HUDEP-2 (cell line): ENCODE results near the gene PER2.
A peak's percentile ranks its signal among the peaks of the same experiment; 100 is the strongest.
"Not testable (repeated sequence)": the region's sequence is repeated elsewhere in the genome, so short reads cannot be mapped to it uniquely, and the experiment has no call there.

Experiments used
- DNase-seq, 76 experiments: peaks; one replicate each; lab custom pipeline; 2025; ENCODE audit not compliant: unreplicated experiment in 76 of 76; lab: John Stamatoyannopoulos, UW

Gene PER2, protein sequence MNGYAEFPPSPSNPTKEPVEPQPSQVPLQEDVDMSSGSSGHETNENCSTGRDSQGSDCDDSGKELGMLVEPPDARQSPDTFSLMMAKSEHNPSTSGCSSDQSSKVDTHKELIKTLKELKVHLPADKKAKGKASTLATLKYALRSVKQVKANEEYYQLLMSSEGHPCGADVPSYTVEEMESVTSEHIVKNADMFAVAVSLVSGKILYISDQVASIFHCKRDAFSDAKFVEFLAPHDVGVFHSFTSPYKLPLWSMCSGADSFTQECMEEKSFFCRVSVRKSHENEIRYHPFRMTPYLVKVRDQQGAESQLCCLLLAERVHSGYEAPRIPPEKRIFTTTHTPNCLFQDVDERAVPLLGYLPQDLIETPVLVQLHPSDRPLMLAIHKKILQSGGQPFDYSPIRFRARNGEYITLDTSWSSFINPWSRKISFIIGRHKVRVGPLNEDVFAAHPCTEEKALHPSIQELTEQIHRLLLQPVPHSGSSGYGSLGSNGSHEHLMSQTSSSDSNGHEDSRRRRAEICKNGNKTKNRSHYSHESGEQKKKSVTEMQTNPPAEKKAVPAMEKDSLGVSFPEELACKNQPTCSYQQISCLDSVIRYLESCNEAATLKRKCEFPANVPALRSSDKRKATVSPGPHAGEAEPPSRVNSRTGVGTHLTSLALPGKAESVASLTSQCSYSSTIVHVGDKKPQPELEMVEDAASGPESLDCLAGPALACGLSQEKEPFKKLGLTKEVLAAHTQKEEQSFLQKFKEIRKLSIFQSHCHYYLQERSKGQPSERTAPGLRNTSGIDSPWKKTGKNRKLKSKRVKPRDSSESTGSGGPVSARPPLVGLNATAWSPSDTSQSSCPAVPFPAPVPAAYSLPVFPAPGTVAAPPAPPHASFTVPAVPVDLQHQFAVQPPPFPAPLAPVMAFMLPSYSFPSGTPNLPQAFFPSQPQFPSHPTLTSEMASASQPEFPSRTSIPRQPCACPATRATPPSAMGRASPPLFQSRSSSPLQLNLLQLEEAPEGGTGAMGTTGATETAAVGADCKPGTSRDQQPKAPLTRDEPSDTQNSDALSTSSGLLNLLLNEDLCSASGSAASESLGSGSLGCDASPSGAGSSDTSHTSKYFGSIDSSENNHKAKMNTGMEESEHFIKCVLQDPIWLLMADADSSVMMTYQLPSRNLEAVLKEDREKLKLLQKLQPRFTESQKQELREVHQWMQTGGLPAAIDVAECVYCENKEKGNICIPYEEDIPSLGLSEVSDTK (N-terminal part only)

DNA sequence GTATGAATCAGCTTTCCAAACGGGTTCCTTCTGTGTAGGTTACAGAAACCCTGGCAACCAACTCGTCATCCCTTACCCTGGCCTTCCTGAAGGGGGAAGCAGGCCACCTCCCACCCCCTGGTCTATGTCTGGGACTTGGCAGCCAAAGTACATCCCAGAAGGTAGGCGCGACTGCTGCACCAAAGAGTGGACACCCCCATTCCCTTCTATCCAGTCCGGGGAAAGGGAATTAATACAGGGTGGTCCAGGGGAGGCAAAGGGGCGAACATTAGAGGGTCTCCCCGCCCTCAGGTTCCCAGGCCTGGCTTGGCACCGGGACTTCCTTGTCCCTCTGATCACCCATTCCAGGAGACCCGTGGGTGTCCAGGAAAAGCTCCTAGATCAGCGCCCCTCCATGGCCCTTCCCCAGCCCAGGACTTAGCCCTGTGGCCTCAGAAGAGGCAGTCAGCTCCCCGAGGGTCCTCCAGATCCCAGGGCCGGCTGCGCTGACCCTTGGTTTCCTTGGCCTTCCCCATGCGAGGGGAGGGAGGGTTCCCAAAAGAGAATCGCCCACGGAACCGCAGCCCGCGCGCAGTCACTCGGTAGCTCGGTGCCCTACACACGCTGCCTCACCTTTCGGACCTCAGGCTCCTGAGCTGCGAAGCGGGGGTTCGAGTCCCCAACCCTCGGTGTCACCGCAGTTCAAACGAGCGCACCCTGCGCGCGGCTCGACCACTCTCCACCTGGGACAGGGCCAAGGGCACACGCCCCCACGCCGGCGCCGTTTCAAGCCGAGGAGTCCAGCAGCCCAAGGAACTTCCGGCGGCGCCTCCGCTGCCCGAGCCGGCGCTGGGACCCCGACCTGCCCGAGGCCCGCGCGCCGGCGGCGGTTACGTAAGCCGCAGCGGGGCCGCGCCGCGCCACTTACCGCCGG, at the start of gene PER2:
PER2 (minus strand) TSS at position 874 of the 913 bp plus-strand sequence. CDS start 10,674 bp downstream, outside the sequence.
- peak in 33 of 76 experiments; percentile 7 to 67 (median 32) for DNase-seq

DNA sequence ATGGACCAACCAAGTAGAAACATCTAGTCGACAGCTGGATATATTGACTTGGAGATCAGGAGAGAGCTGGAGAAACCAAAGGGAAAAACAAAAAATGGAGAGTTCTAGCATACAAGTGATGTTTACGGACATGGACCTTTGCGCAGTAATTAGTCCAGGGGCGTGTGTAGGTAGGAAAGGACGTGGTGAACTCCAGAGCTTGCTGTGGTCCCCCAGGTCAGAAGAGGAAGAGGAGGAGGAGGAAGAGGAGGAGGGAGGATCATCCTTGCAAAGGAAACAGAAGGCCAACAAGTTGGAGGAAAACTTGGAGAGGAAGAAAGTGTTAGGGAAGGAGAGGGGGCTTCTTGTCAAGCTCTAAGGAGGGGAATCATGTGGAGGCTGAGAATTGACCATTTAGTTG, 49.4 kb upstream of the PER2 start:
- no peak for DNase-seq

DNA sequence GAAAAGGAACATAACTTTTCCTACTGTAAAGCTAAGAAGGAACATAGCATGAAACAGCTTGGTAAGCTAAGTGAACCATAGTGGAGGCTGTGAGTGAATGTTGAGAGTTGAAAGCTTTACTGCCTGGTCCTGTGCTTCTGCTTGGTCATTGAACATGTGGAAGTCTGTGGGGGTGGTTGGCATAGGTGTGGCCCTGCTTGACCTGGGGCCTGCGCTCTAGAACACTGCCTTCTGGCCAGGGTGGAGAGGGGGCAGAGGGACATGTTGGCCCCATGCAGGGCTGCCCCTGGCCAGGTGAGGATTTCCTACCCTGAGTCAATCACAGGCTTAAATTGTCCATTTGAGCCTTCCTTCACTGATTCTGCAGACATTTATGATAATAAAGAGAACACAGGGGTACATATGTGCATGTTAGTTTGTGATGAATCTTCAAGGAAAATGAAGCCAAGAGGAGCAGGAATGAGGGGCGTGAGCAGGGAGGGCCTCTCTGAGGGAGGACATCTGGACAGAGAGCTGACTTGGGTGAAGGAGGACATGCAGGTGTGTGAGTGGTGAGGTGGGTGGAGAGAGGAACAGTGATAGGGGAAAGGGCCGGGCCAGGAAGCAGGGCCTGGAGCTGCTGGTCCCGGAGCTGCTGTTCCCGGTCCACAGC, 48.5 kb upstream of the PER2 start:
- DNase-seq = no peak

DNA sequence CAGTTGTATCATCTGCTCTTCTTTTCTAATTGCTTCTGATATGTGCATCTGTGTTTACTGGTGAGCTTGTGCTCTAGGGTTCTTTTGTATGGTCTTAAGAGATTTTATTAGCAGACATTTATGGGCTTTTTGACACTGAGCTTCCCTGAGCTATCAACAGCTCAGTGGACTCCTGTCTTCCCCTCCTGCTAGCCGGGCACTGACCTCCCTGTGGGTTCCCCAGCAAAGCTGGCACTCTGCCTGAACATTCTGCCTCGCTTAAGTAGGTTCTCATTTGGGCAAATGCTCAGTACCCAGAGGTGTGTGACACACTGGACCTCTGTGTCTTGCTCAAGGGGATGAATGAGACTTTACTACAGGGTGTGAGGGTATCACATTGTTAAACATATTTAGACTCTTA, 47.7 kb upstream of the PER2 start:
- peak in 4 of 76 experiments; percentile 3 to 27 (median 9) for DNase-seq

DNA sequence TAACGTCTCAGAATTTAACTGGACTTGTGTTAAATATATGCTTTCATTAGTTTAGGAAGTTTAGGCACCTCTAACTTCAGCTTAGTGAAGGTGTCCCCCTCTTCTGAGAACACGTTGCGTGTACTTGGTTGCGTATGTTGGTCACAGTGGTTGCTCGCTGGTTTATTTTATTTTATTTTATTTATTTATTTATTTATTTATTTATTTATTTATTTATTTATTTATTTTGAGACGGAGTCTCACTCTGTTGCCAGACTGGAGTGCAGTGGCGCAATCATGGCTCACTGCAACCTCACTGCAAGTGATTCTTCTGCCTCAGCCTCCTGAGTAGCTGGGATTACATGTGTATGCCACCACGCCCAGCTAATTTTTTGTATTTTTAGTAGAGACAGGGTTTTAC, 47.2 kb upstream of the PER2 start:
- DNase-seq = not testable (repeated sequence)

DNA sequence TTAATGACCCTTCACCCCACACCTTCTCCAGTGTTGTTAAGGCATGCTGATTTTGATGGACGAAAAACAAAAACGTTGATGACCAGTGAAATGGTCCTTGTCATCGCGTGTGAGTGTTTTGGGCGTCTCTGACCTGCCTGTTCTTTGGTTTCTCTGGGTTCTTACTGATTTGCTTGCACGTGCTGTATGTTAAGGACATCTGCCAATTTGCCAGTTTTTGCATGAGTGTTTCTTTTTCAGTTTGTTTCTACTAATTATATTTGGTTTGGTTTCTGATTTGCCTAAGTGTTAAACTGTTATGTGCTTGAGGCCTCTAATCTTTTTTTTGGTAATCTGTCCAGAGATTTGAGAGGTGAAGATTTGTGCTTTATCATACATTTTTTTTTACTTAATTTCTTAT, 46.5 kb upstream of the PER2 start:
- DNase-seq = no peak

DNA sequence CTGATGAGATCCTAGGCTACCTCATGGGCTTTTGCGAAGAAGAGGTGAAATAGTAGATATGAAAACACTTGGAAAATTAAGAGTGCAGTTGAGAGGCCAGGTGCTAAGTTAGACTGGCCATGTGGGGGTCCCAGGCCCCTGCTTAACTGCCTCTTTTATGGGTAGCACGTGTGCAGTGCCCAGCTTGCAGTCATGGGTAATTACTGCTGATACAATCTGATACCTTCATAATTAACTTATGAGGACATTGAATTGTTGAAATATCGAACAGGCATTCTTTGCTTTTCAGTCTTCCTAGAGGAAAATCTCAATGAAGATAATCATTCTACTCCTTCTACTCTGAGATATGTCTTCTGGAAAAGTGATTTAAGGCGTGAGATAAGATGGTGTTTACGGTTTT, 43.5 kb upstream of the PER2 start:
- DNase-seq = no peak

DNA sequence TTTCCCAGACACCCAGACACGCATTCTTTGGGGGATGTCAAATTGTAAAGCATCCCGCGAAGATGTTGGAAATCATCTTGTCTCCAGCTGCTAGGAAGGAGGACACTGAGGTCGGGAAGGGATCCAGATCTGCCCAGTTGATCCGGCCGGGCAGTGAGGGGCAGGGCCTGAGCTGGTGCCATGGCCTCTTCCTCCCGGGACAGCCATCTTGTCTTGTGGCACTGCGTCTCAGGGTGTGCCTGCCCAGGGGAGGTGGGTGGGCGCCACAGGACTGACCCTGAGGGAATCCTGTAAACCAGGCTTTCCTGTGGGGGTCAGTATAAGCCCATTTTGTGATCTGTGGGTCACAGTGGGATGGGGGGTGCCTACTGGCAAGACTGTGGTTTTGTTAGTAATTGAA, 42.0 kb upstream of the PER2 start:
- DNase-seq = no peak

DNA sequence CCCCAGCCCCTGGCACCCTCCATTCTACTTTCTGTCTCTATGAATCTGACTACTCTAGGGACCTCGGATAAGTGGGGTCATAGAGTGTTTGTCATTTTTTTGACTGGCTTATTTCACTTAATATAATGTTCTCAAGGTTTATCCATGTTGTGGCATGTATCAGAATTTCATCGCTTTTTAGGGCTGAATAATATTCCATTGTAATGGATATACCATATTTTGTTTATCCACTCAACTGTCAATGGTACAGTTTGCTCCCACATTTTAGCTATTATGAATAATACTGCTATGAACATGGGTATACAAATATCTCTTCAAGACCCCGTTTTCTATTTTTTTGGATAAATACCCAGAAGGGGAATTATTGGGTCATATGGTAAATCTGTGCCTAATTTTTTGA, 39.3 kb upstream of the PER2 start:
- no peak for DNase-seq

DNA sequence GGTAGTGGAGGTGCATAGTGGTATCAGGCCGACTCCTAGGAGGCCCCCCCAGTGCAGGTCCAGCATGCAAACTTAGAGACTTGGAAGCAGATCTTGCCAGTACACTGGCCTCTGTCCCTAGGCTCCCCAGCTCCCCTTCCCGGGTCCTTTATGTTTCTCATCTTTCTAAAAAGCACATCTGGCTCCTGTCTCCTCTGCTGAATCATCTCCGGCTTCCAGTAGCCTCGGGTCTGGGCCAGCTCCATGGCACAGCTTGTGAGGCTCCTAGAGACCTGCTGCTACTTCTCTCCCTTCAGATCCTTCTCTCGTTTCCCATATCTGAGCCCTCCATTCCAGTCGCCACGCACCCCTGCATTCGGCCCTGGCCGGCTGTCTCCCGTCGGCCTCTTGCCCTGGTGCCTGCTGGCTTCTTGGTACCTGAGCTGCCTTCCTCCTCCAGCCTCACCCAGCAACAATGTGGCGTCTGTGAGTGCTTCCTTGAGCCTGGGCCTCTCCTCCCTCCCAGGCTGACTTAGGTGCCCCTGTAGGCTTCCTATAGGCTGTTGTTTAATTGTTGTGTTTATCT, 38.5 kb upstream of the PER2 start:
- no peak for DNase-seq

DNA sequence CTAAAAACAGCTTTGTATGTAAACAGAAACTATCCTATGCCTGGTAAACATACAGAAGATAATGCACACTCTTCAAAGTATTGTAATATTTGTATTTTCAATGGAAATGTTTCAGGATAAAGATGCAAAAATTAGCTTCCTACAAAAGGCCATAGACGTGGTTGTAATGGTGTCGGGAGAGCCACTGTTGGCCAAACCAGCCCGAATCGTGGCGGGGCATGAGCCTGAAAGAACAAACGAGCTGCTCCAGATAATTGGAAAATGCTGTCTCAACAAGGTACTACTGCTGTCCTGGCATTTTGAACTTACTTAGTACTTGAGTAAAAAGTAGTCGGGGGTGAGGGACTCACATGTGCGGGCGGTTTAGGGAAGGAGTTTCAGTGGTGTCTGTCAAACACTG, 37.3 kb upstream of the PER2 start:
- DNase-seq = no peak

DNA sequence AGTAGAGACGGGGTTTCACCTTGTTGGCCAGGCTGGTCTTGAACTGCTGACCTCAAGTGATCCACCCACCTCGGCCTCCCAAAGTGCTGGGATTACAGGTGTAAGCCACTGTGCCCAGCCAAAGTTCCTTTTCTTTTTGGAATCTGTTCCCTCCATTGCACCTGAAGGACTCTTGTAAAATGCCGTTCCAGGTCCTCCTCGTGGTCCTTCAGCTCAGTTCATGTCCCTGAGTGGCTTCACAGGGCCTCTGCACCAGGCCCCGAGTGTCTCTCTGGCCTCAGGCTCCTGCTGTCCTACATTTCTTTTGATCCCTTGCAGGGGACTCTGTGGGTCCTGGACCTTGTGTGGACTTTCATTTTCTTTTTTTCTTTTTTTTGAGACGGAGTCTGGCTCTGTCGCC, 35.8 kb upstream of the PER2 start:
- DNase-seq = not testable (repeated sequence)

DNA sequence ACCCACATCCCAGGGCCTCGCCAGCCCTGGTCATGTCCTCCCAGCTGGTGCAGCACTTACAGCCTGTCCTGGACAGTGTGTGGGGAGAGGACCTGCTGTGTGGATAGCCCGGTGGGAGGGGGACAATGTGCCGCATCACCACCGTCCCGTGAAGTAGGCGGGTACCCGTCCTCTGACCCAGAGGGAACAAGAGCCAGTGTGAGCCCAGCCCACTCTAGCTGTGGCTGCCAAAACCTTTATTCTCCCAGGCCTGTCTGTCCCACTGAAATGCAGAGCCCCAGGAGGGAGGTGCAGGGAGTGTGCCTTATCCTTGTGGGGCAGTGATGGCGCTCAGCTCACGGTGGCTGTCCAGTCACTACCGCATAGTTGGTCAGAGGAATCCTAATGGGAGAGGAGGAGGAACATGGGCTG, 33.6 kb upstream of the PER2 start:
- DNase-seq = no peak

DNA sequence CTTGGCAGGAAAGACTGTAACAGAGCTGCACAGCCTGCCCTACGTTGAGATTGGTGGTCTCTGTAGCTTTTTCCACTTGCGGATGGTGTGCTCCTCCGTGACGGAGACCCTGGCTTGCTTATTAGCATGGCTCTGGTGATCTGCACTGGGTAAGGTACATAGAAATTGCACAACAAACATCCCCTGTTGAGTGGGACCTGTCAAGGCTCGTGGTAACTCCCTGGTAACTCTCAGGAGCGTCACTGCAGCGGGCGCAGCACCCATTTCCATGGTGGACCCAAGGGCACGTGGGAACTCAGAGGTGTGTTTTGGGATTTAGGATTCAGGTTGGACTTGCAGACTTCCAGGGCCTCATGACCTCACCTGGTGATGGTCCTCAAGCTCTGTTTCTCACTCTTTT, 33.1 kb upstream of the PER2 start:
- no peak for DNase-seq

DNA sequence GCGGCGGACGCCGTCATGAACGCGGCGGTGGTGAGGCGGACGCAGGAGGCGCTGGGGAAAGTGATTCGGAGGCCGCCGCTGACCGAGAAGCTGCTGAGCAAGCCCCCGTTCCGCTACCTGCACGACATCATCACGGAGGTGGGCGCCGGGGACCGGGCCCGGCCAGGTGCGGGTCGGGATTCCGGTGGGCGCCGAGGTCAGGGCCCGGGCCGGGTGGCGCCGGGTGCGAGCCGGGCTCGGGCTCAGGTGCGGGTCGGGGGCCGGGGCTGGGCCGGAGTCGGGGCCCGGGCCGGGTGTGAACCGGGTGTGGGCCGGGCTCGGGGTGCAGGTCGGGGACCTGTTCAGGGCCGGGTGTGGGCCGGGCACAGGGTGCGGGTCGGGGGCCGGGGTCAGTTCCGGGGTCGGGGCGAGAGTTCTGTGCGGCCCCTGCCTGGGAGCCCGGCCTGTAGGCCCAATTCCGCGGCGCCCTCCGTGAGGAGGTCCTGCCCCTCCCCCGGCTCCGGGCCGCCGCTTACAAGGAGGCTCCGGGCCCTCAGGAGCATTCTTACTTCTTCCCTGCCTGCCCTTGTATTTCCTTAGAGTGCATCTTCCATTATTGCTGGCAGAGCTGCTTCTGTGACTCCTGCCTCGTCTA, 32.4 kb upstream of the PER2 start:
- peak in 1 of 76 experiments; percentile 41 for DNase-seq

DNA sequence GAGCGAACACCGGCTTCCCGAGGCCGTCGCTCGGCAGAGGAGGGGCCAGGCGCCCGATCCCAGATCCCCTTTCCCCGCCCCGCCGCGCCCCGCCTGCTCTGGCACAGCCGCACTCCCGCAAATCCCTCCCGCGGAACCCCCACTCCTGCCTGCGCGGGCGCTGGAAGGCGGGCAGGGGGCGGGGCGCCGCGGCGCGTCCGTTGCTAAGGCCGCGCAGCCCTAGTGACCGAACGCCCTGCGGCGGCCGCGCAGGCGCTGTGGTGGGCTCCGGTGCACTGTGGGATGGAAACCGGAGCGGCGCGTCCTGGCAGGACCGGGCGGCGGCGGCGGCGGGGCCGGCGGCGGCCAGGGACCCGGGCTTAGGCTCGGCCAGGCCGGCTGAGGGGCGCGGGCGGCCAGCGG, 31.8 kb upstream of the PER2 start, which contains the start of gene TRAF3IP1:
TRAF3IP1 (plus strand) TSS at position 273 of the 402 bp plus-strand sequence. CDS start 145 bp downstream, outside the sequence.
- DNase-seq = peak in 74 of 76 experiments; percentile 20 to 88 (median 70)

DNA sequence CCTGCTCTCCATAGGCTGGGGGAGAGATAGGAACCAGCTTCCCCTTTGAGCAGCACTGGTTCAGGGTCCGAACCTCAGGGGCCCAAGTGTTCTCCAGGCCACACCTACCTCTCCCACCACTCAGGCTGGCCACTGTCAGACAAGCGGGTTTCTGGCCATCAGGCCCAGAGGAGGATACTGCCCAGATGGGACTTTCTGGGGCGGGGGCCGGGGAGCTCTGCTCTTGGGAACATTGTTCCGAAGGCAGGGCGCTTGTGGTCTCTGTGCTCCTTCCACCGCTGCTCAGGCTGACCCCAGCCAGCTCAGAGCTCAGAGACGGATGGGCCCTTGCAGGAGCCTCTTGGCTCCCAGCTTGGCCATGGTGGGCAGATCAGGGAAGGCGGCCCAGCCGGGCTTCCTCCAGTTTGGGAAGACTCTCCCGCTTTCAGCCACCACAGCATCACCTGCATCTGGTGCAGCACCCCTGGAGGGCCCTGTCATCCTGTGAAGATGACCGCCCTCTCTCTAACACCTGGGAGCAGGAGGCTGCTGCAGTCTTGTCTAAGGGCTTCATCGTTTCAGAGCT, 26.7 kb upstream of the PER2 start:
- no peak for DNase-seq

DNA sequence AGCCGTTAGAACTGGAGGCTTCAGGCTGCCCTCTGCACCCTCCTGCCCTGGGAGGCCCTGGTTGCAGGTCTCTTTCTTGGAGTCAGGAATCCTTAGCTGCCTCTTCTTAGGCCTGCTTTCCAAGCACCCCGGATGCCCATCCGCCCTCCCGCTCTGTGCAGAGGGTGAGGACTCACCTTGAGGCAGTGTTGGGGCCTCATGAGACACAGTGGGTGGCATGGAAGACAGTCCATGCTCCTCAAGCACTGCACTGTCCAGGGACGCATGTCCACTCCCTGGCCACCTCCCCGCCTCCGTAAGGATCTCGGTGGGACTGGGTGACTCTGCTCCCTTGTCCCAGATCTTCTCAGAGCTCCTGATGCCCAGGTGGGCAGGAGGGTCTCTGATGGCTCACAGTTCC, 26.2 kb upstream of the PER2 start:
- DNase-seq = no peak
